Lower leg skin (tissue), 3 donors: ENCODE results near the gene DOK1.

Experiments
- CTCF ChIP-seq, 3 donors: fragments of 450-650 bp; IDR thresholded peaks; one replicate each; pipeline ENCODE4 v1.5.1; 2016; ENCODE audit warnings: antibody characterized with exemption in 3 of 3, mild to moderate bottlenecking in 3 of 3, moderate library complexity in 2 of 3
- POLR2A ChIP-seq, 2 donors: fragments of 450-650 bp; IDR thresholded peaks; one replicate each; pipeline ENCODE4 v1.6.1; 2016 to 2017; ENCODE audit warnings: antibody characterized with exemption in 2 of 2, mild to moderate bottlenecking in 1 of 2, moderate library complexity in 1 of 2

- TF ChIP-seq CTCF (IDR thresholded peaks at IDR 0.05) (no peak), POLR2A (IDR thresholded peaks at IDR 0.05) (no peak)
Measured at GRCh38 chr2:74536166-74536950, 18.2 kb upstream of the DOK1 start.
